HepG2 (cell line): ENCODE measurements around the gene MSANTD1. TPM values are rescaled to one million over a fixed set of nuclear protein-coding genes. Genes with fewer than 3 reads are reported as not detected.

Experiments used
- ATAC-seq: fragments of 200-7000 bp; cut with Tn5 transposase; 3 replicates; pipeline ENCODE4 v1.9.1; 2020; ENCODE audit warnings: mild to moderate bottlenecking, moderate library complexity
- BruUV-seq: library from RNA; stranded (reverse); fragments of 400-500 nt; replicated peaks from 2 replicates; lab custom pipeline; 2021; lab: Mats Ljungman, UMichigan
- CTCF ChIA-PET: fragments of 300-600 bp; formaldehyde crosslinking; extraction: SDS; loops from one replicate; lab custom pipeline; 2021; ENCODE audit warnings: low total read pairs, inconsistent platforms, low intra/inter-chr PET ratio; lab: Yijun Ruan, JAX
- POLR2A ChIA-PET: fragments of 350-600 bp; sonication (Branson Sonifier 250); formaldehyde crosslinking; loops from one replicate; lab custom pipeline; 2020; ENCODE audit warnings: antibody characterized with exemption, inconsistent platforms; lab: Yijun Ruan, JAX
- DNase-seq: peaks from one replicate; pipeline ENCODE4 v3.0.0-alpha.2; 2015; ENCODE audit warnings: low spot score
- FAIRE-seq: peaks from 3 replicates; lab custom pipeline; 2011; peaks lifted over from hg19 to GRCh38; lab: Jason Lieb, UNC
- H2AFZ ChIP-seq: one replicate; pipeline ENCODE4 v1.6.1; 2011; ENCODE audit warnings: low read length, inconsistent platforms
- H3K27ac ChIP-seq: fragments of 300-600 bp; 3 replicates; pipeline ENCODE4 v1.8.0; 2011; ENCODE audit warnings: mixed run types, mild to moderate bottlenecking, mixed read lengths, low read length, inconsistent platforms; ENCODE audit not compliant: insufficient read depth; ENCODE audit errors: extremely low read length
- H3K27me3 ChIP-seq, 2 experiments: fragments of 200-600 bp in 1 of 2; 2 replicates in 1 of 2; 3 replicates in 1 of 2; pipeline versions ENCODE4 v1.6.0 to v1.8.0; 2011; ENCODE audit warnings: low read length in 2 of 2, mild to moderate bottlenecking in 2 of 2, moderate library complexity in 2 of 2, inconsistent platforms in 1 of 2; ENCODE audit not compliant: insufficient read depth in 2 of 2, control insufficient read depth in 1 of 2
- H3K36me3 ChIP-seq, 2 experiments: fragments of 200-600 bp in 1 of 2; replicated peaks in 1 of 2; 2 replicates in 1 of 2; 3 replicates in 1 of 2; pipeline versions ENCODE4 v1.5.1 to v1.8.0; 2011; ENCODE audit warnings: low read length in 2 of 2, inconsistent platforms in 1 of 2; ENCODE audit not compliant: insufficient read depth in 2 of 2, control insufficient read depth in 1 of 2
- H3K4me1 ChIP-seq: 2 replicates; pipeline ENCODE4 v1.5.1; 2012; ENCODE audit warnings: low read length, inconsistent platforms; ENCODE audit not compliant: insufficient read depth
- H3K4me2 ChIP-seq: 2 replicates; pipeline ENCODE4 v1.6.0; 2011; ENCODE audit warnings: low read depth, low read length, inconsistent platforms
- H3K4me3 ChIP-seq, 3 experiments: fragments of 200-600 bp in 1 of 3; sonication (generic), shearing (Covaris generic) in 1 of 3; replicated peaks in 1 of 3; 2 replicates each; pipeline ENCODE4 v1.5.1; 2011 to 2016; ENCODE audit warnings: low read length in 3 of 3, inconsistent platforms in 2 of 3, low read depth in 2 of 3, mild to moderate bottlenecking in 2 of 3, control low read depth in 1 of 3, mixed read lengths in 1 of 3; ENCODE audit not compliant: insufficient read depth in 1 of 3
- H3K79me2 ChIP-seq: one replicate; pipeline ENCODE4 v1.6.1; 2011; ENCODE audit warnings: low read length, inconsistent platforms; ENCODE audit not compliant: insufficient read depth
- H3K9ac ChIP-seq: 2 replicates; pipeline ENCODE4 v1.6.0; 2011; ENCODE audit warnings: mild to moderate bottlenecking, low read depth, low read length, inconsistent platforms; ENCODE audit not compliant: insufficient read depth
- H3K9me3 ChIP-seq: 2 replicates; pipeline ENCODE4 v1.5.1; 2012; ENCODE audit warnings: mild to moderate bottlenecking, low read length
- H4K20me1 ChIP-seq: 2 replicates; pipeline ENCODE4 v1.6.0; 2011; ENCODE audit warnings: inconsistent platforms, mild to moderate bottlenecking, low read length, moderate library complexity; ENCODE audit not compliant: insufficient read depth
- ATF7-NPFF ChIP-seq: sonication (generic); formaldehyde crosslinking; IDR thresholded peaks from 2 replicates; pipeline ENCODE4 v1.8.1; 2023; ENCODE audit warnings: mild to moderate bottlenecking, low read depth, missing genetic modification reagents, moderate library complexity
- FOXC1 ChIP-seq: sonication (generic); formaldehyde crosslinking; IDR thresholded peaks from 2 replicates; pipeline ENCODE4 v1.8.0; 2022; ENCODE audit warnings: mild to moderate bottlenecking, missing genetic modification reagents, borderline replicate concordance
- HES4 ChIP-seq: sonication (generic); formaldehyde crosslinking; IDR thresholded peaks from 2 replicates; pipeline ENCODE4 v1.9.0; 2021; ENCODE audit warnings: mild to moderate bottlenecking, missing genetic modification reagents, borderline replicate concordance
- KLF9 ChIP-seq: IDR thresholded peaks from 2 replicates; pipeline ENCODE4 v1.6.1; 2016; ENCODE audit warnings: low read depth
- PHF21A ChIP-seq: sonication (generic); formaldehyde crosslinking; IDR thresholded peaks from 2 replicates; pipeline ENCODE4 v1.5.0; 2020; ENCODE audit warnings: mild to moderate bottlenecking, missing genetic modification reagents
- POGZ ChIP-seq: sonication (generic); formaldehyde crosslinking; IDR thresholded peaks from 2 replicates; pipeline ENCODE4 v1.4.0; 2020; ENCODE audit warnings: mild to moderate bottlenecking, missing genetic modification reagents
- SATB2 ChIP-seq: sonication (generic); formaldehyde crosslinking; IDR thresholded peaks from 2 replicates; pipeline ENCODE4 v1.5.0; 2020; ENCODE audit warnings: missing genetic modification reagents
- ZFX ChIP-seq: sonication (generic); formaldehyde crosslinking; IDR thresholded peaks from 2 replicates; pipeline ENCODE4 v1.4.0; 2020; ENCODE audit warnings: mild to moderate bottlenecking, low read depth, missing genetic modification reagents, moderate library complexity
- ZNF20 ChIP-seq: sonication (generic); formaldehyde crosslinking; IDR thresholded peaks from 2 replicates; pipeline ENCODE4 v1.4.0; 2020; ENCODE audit warnings: mild to moderate bottlenecking, moderate library complexity, missing genetic modification reagents
- ZNF563 ChIP-seq: sonication (generic); formaldehyde crosslinking; IDR thresholded peaks from 2 replicates; pipeline ENCODE4 v1.8.0; 2022; ENCODE audit warnings: mild to moderate bottlenecking, moderate library complexity, missing genetic modification reagents
- ZNF598 ChIP-seq: sonication (generic); formaldehyde crosslinking; IDR thresholded peaks from 2 replicates; pipeline ENCODE4 v1.5.1; 2020; ENCODE audit warnings: mild to moderate bottlenecking, missing genetic modification reagents, borderline replicate concordance
- ZNF709 ChIP-seq: sonication (generic); formaldehyde crosslinking; IDR thresholded peaks from 2 replicates; pipeline ENCODE4 v1.5.0; 2020; ENCODE audit warnings: mild to moderate bottlenecking, missing genetic modification reagents
- ZNF777 ChIP-seq: sonication (generic); formaldehyde crosslinking; IDR thresholded peaks from 2 replicates; pipeline ENCODE4 v1.4.0; 2020; ENCODE audit warnings: missing genetic modification reagents
- WGBS: methylation state at CpG from one replicate; pipeline ENCODE4 v1.1.6; 2017; ENCODE audit warnings: low lambda C conversion rate; 5-methylcytosine and 5-hydroxymethylcytosine counted together
- in situ Hi-C: cut with HindIII; loops from 2 replicates; pipeline ENCODE4 v1.10.0; 2017; ENCODE audit warnings: low pct_unique_long_range_greater_than_20kb; ENCODE audit not compliant: extremely low pct_ligation_motif_present
- intact Hi-C: fragments of 100-400 bp; cut with micrococcal nuclease; formaldehyde crosslinking; loops from one replicate; pipeline ENCODE4 v1.10.0; 2022; ENCODE audit not compliant: unreplicated experiment
- polyA plus RNA-seq, 8 experiments: library from polyadenylated mRNA; depleted of rRNA in 3 of 8; stranded (reverse) in 7 of 8; unstranded in 1 of 8; fragments of >200 nt; fragmentation: Illumina TruSeq in 4 of 8; extraction: Trizol in 4 of 8; gene quantifications; 2 replicates each; pipeline versions ENCODE4 v1.2.1 to v1.2.3, GENCODE V29; 2011 to 2016; ENCODE audit warnings: low read depth in 4 of 8, missing spikeins in 1 of 8, mixed read lengths in 1 of 8; ENCODE audit not compliant: insufficient read depth in 1 of 8
- total RNA-seq, 5 experiments: library from RNA; depleted of rRNA; stranded (reverse); fragments of >200 nt; fragmentation: Illumina TruSeq; extraction: Trizol; gene quantifications; 2 replicates each; pipeline ENCODE4 v1.2.3, GENCODE V29; 2016; ENCODE audit warnings: low read depth in 1 of 5
- TF ChIP-seq, protein P1 (sequence below): sonication (generic); formaldehyde crosslinking; IDR thresholded peaks from 2 replicates; pipeline ENCODE4 v1.4.0; 2020; ENCODE audit warnings: mild to moderate bottlenecking, missing genetic modification reagents
- TF ChIP-seq, protein P2 (sequence below): sonication (generic); formaldehyde crosslinking; IDR thresholded peaks from 2 replicates; pipeline ENCODE4 v1.4.0; 2020; ENCODE audit warnings: missing genetic modification reagents
- TF ChIP-seq, protein P3 (sequence below): sonication (generic); formaldehyde crosslinking; IDR thresholded peaks from 2 replicates; pipeline ENCODE4 v1.5.1; 2020; ENCODE audit warnings: mild to moderate bottlenecking, missing genetic modification reagents, moderate library complexity

MSANTD1 gene
- total and polyA plus RNA-seq, 2 of the 13 experiments (the other 11 are each of a cell fraction or from before 2014, with no cell fraction given): 0.22 to 0.40 TPM

DNA sequence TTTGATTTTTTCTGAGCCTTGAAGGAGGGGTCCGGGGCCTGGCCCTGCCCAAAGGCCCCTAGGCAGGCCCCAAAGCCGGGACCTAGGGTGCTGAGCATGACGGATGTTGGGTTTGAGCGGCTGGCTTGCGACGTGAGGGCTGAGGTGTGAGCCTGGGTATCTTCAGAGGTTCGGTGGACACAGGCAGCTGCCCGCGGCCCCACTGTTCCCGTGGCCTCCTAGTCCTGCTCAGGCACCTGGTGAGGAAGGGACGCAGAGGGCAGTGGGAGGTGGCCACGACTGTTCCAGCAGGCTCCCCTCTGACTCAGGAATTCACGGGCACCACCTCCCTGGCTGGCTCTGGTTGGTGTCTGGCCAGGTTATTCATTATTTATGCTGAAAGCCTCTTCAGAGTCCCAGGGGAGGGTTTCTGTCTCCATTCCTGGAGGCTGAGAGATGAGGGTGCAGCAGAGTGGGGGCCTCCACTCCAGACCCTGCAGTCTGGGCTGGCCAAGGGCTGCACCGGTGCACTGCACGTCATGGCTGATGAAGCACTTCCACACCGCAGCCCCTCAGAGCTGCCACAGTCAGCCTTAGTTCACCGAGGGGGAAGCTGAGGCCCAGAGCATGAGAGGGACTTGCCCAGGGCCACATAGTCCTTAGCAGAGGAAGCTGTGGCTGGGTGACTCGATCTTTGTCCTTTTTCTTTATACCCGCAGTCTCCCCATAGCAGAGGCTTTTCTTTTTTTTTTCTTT lies 2.2 kb downstream of the MSANTD1 start:
- no peak for DNase-seq
- BruUV-seq: no TSS peak
- peak; percentile 1; the same call in 1 of the 2 replicates for TF ChIP-seq ATF7-NPFF (CRISPR knock-in tag)
- TF ChIP-seq PHF21A (CRISPR knock-in tag): no peak
- TF ChIP-seq HES4 (CRISPR knock-in tag): peak; percentile 45; the same call in 1 of the 2 replicates
- TF ChIP-seq KLF9 (CRISPR knock-in tag): no peak
- TF ChIP-seq POGZ (CRISPR knock-in tag): no peak
- TF ChIP-seq ZNF20 (CRISPR knock-in tag): no peak
- TF ChIP-seq, protein P1, sequence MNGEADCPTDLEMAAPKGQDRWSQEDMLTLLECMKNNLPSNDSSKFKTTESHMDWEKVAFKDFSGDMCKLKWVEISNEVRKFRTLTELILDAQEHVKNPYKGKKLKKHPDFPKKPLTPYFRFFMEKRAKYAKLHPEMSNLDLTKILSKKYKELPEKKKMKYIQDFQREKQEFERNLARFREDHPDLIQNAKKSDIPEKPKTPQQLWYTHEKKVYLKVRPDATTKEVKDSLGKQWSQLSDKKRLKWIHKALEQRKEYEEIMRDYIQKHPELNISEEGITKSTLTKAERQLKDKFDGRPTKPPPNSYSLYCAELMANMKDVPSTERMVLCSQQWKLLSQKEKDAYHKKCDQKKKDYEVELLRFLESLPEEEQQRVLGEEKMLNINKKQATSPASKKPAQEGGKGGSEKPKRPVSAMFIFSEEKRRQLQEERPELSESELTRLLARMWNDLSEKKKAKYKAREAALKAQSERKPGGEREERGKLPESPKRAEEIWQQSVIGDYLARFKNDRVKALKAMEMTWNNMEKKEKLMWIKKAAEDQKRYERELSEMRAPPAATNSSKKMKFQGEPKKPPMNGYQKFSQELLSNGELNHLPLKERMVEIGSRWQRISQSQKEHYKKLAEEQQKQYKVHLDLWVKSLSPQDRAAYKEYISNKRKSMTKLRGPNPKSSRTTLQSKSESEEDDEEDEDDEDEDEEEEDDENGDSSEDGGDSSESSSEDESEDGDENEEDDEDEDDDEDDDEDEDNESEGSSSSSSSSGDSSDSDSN (CRISPR knock-in tag): peak; percentile 75
- no peak for TF ChIP-seq SATB2
- peak; percentile 68; the same call in 1 of the 2 replicates for TF ChIP-seq ZNF709 (CRISPR knock-in tag)
- 0 out of 2 replicates have a peak, but pooled peaks have one; percentile 21 for TF ChIP-seq ZNF563 (CRISPR knock-in tag)
- peak; percentile 67; the same call in 1 of the 2 replicates for TF ChIP-seq ZFX (CRISPR knock-in tag)
- TF ChIP-seq, protein P2, sequence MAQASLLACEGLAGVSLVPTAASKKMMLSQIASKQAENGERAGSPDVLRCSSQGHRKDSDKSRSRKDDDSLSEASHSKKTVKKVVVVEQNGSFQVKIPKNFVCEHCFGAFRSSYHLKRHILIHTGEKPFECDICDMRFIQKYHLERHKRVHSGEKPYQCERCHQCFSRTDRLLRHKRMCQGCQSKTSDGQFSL (CRISPR knock-in tag): no peak
- TF ChIP-seq FOXC1 (CRISPR knock-in tag): 0 out of 2 replicates have a peak, but pooled peaks have one; percentile 27
- peak; percentile 51; the same call in 1 of the 2 replicates for TF ChIP-seq ZNF777
- TF ChIP-seq, protein P3, sequence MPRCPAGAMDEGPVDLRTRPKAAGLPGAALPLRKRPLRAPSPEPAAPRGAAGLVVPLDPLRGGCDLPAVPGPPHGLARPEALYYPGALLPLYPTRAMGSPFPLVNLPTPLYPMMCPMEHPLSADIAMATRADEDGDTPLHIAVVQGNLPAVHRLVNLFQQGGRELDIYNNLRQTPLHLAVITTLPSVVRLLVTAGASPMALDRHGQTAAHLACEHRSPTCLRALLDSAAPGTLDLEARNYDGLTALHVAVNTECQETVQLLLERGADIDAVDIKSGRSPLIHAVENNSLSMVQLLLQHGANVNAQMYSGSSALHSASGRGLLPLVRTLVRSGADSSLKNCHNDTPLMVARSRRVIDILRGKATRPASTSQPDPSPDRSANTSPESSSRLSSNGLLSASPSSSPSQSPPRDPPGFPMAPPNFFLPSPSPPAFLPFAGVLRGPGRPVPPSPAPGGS: 0 out of 2 replicates have a peak, but pooled peaks have one; percentile 22
- 0 out of 2 replicates have a peak, but pooled peaks have one; percentile 22 for TF ChIP-seq ZNF598 (CRISPR knock-in tag)

More for the DNA sequence above, 2.2 kb downstream of the MSANTD1 start:
- H3K4me3 ChIP-seq: peak overlapping the region; percentile 56 to 76 (median 57)
- no peaks in the 10 kb centered on the region for H3K9me3 ChIP-seq
- no peak overlapping the region for H3K27ac ChIP-seq
- H3K36me3 ChIP-seq: no peaks in the 10 kb centered on the region
- peak; percentile 53 for ATAC-seq
- intact Hi-C loops (no loop called here), in situ Hi-C loops (no loop called here)
- peak overlapping the region; percentile 91 for H3K4me2 ChIP-seq
- H2AFZ ChIP-seq: no peak overlapping the region
- no peaks in the 10 kb centered on the region for H3K79me2 ChIP-seq
- H4K20me1 ChIP-seq: no peaks in the 10 kb centered on the region
- CTCF ChIA-PET: no interaction called here
- POLR2A ChIA-PET: no interaction called here
- peak overlapping the region; percentile 58 for H3K9ac ChIP-seq
- H3K27me3 ChIP-seq: no peaks in the 10 kb centered on the region
- no peak for FAIRE-seq
- peaks cover 31% of the 10 kb centered on the region for H3K4me1 ChIP-seq
- 5% methylated on average over 2 of the region's 19 CpGs for WGBS
